WERI-Rb-1 (cell line): ENCODE results near the gene KCNK2.

ENCODE experiments used
- DNase-seq: peaks from one replicate; pipeline ENCODE4 v3.0.0-alpha.2; 2020
- H3K27ac ChIP-seq: fragments of 250-450 bp; sonication (Bioruptor Pico); 2 replicates; pipeline ENCODE4 v1.5.1; 2020; ENCODE audit warnings: mild to moderate bottlenecking, moderate library complexity
- H3K27me3 ChIP-seq: fragments of 250-450 bp; sonication (Bioruptor Pico); 2 replicates; pipeline ENCODE4 v1.5.1; 2021; ENCODE audit warnings: mild to moderate bottlenecking, low read depth, moderate library complexity; ENCODE audit not compliant: insufficient read depth, severe bottlenecking
- H3K36me3 ChIP-seq: fragments of 250-450 bp; sonication (Bioruptor Pico); 2 replicates; pipeline ENCODE4 v1.5.1; 2020; ENCODE audit warnings: mild to moderate bottlenecking, moderate library complexity
- H3K4me3 ChIP-seq: 2 replicates; pipeline ENCODE4 v1.5.1; 2011; ENCODE audit warnings: low read depth, mild to moderate bottlenecking, control low read depth, low read length
- H3K9me3 ChIP-seq: fragments of 250-450 bp; sonication (Bioruptor Pico); 2 replicates; pipeline ENCODE4 v1.5.1; 2021; ENCODE audit warnings: mild to moderate bottlenecking, moderate library complexity; ENCODE audit not compliant: severe bottlenecking
- TF ChIP-seq, protein P1 (sequence below): IDR thresholded peaks from 2 replicates; pipeline ENCODE4 v1.5.1; 2011; ENCODE audit warnings: low read depth, mild to moderate bottlenecking, control low read depth, inconsistent platforms, low read length

The KCNK2 gene

DNA sequence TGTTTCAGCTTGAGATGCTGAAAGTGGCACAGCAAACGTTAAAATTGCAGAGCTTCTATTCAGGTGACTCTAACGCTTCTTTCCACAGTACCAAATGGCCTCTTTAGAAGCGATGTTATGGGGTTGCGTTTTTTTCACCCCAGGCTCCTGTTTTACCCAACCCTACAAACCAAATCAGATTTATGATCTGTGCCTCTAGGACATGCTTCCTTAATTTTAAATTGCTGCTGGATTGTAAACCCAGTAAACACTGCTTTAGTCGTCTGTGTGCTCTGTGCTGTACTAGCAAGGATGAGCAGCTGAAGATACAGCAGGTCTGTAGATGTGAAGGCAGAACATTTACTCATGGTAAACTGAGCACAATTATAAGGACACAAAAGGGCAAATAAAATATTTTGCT, 13.0 kb downstream of the KCNK2 start:
- H3K9me3 ChIP-seq = no peaks in the 10 kb centered on the region
- no peak for DNase-seq
- H3K36me3 ChIP-seq = no peaks in the 10 kb centered on the region
- no peak overlapping the region for H3K27ac ChIP-seq
- no peak overlapping the region for H3K4me3 ChIP-seq
- no peaks in the 10 kb centered on the region for H3K27me3 ChIP-seq
- TF ChIP-seq, protein P1, sequence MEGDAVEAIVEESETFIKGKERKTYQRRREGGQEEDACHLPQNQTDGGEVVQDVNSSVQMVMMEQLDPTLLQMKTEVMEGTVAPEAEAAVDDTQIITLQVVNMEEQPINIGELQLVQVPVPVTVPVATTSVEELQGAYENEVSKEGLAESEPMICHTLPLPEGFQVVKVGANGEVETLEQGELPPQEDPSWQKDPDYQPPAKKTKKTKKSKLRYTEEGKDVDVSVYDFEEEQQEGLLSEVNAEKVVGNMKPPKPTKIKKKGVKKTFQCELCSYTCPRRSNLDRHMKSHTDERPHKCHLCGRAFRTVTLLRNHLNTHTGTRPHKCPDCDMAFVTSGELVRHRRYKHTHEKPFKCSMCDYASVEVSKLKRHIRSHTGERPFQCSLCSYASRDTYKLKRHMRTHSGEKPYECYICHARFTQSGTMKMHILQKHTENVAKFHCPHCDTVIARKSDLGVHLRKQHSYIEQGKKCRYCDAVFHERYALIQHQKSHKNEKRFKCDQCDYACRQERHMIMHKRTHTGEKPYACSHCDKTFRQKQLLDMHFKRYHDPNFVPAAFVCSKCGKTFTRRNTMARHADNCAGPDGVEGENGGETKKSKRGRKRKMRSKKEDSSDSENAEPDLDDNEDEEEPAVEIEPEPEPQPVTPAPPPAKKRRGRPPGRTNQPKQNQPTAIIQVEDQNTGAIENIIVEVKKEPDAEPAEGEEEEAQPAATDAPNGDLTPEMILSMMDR = no peak

DNA sequence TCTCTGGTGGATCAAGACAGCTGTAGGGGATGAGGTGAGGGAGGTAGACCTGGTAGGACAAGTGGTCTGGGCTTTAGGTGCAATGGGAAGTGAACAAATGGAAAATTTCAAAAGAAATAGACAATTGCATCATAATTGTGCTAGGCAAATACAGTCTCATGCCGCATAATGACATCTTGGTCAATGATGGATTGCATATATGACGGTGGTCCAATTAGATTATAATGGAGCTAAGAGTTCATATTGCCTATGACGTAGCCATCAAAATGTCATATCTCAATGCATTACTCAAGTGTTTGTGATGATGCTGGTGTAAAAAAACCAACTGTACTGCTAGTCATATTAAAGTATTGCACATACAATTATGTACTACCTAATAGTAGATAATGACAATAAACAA, 19.0 kb downstream of the KCNK2 start:
- Histone ChIP-seq H3K27ac (no peak overlapping the region), H3K36me3 (no peaks in the 10 kb centered on the region), H3K4me3 (no peak overlapping the region), H3K9me3 (no peaks in the 10 kb centered on the region), H3K27me3 (no peaks in the 10 kb centered on the region)
- TF ChIP-seq, protein P1 = no peak
- DNase-seq = no peak

DNA sequence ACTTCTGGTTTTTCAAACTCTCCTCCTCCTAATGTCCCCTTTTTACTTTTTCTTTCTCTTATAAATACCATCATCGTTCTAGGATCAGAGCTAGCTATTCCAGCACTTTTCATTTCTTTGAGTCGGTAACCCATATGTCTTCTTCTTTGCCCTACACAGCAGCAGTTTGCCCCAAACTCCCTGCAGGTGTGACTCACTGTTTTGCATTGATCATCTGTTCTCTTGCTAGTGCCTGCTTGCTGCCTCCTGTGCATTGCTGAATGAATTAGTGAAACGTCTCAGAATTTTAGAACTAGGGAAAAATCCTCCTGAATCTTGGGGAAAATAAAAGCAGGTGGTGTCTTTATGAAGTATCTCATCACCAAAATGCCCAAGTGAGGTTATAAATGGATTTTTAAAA, 21.7 kb downstream of the KCNK2 start:
- H3K4me3 ChIP-seq = no peak overlapping the region
- DNase-seq = no peak
- no peaks in the 10 kb centered on the region for H3K9me3 ChIP-seq
- TF ChIP-seq, protein P1 = no peak
- H3K36me3 ChIP-seq = no peaks in the 10 kb centered on the region
- no peaks in the 10 kb centered on the region for H3K27me3 ChIP-seq
- H3K27ac ChIP-seq = no peak overlapping the region

DNA sequence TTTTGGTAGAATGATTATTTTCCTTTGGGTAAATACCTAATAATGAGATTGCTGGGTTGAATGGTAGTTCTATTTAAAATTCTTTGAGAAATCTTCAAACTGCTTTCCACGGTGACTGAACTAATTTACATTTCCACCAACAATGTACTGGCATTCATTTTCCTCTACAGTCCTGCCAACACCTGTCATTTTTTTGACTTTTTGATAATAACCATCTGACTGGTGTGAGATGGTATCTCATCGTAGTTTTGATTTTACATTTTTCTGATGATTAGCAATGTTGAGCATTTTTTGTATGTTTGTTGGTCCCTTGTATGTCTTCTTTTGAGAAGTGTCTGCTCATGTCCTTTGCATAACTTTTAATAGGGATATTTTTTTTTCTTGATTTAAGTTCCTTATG, 23.5 kb downstream of the KCNK2 start:
- Histone ChIP-seq H3K36me3 (no peaks in the 10 kb centered on the region), H3K9me3 (no peaks in the 10 kb centered on the region), H3K27ac (no peak overlapping the region), H3K4me3 (no peak overlapping the region), H3K27me3 (no peaks in the 10 kb centered on the region)
- TF ChIP-seq, protein P1 = no peak
- no peak for DNase-seq

DNA sequence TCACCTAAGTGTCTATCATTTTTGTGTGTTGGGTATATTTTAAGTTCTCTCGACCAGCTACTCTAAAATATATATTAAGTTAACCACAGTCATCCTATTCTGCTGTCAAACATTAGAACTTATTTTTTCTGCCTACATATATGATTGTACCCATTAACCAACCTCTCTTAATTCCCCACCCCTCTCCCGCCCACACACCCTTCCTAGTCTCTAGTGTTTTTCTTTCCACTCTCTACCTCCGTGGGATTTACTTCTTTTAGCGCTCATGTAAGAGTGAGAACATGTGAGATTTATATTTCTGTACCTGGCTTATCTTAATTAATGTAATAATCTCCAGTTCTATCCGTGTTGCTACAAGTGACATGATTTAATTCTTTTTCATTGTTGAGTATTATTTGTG, 26.6 kb downstream of the KCNK2 start:
- H3K27ac ChIP-seq = no peak overlapping the region
- H3K4me3 ChIP-seq = no peak overlapping the region
- H3K36me3 ChIP-seq = no peaks in the 10 kb centered on the region
- H3K9me3 ChIP-seq = no peaks in the 10 kb centered on the region
- no peaks in the 10 kb centered on the region for H3K27me3 ChIP-seq
- TF ChIP-seq, protein P1 = no peak
- no peak for DNase-seq

DNA sequence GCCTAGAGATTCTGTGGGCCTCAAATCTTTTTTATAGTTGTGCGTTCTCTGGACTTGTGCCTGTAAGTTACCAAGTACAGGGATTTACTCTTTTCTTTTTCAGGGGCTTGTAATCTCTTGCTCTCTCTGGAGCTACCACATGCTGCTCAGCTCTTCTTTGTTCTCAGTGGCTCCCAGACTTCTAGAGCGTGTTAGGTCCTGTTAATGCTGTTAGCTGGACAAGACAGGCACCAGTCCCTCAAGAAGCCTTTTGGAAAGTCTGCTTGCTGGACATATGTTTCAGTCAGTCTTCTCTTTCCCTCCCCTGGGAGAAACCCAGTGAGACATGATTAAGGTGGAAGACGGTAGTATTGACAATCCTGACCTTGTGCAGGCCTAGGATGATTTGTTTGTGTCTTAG, 29.4 kb downstream of the KCNK2 start:
- no peak for DNase-seq
- Histone ChIP-seq H3K4me3 (no peak overlapping the region), H3K27me3 (no peaks in the 10 kb centered on the region), H3K27ac (no peak overlapping the region), H3K9me3 (no peaks in the 10 kb centered on the region), H3K36me3 (no peaks in the 10 kb centered on the region)
- TF ChIP-seq, protein P1 = no peak
